Measurements from ENCODE around the gene PPIH.
"Not testable (repeated sequence)": the region's sequence is repeated elsewhere in the genome, so short reads cannot be mapped to it uniquely, and the experiment has no call there.

The PPIH gene

DNA sequence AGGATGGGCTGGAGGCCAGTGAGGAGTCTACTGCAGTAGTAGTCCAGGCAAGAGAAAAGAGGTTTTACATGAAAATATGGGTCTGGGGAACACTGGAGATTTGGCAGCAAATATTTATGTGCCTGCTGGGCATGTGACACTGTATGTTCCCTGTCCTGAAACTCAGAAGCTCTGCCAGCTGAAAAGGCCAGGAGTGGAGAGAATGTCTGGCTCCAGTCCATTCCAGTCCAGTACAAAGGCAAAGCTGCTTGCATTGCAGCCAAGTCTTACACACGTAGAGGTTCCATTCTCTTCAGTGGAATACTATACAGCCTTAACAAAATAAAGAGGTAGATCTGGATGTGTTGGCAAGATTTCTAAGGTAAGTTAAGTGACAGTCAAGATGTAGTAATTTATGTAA lies 16.5 kb downstream of the PPIH start:
- Histone ChIP-seq H3K27me3 (ENCODE audit: low read depth) (no peaks in the 10 kb centered on the region), H3K9me3 (no peaks in the 10 kb centered on the region), H3K4me1 (no peaks in the 10 kb centered on the region), H3K4me3 (no peak overlapping the region), H3K36me3 (replicated peaks) (peaks cover 35% of the 10 kb centered on the region)
- no peak for DNase-seq (ENCODE audit: low spot score in 2 of 2)
- in situ Hi-C loops (cut with MboI; ENCODE audit: low sequenced_read_pairs), result no loop called here

DNA sequence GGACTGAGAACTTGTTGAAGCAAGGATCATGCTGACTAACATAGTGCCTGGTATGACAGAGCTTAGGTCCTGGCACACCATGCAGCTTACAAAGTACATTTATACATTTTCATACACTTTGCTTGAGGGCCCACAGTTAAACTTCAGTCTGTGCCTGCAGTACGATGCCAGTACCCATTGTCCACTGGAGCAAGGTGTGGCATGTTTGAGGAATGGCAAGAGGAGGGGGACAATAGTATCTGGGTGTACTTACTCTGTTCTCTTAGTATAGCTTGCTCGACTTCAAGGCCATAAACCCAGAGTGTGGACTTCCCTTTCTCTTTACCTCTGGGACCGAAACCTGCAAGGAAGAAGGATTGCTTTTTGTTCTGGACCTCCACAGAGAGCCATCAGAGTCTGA lies 17.2 kb downstream of the PPIH start:
- Histone ChIP-seq H3K4me1 (peaks cover 5% of the 10 kb centered on the region), H3K36me3 (replicated peaks) (peaks cover 29% of the 10 kb centered on the region), H3K27me3 (ENCODE audit: low read depth) (no peaks in the 10 kb centered on the region), H3K4me3 (no peak overlapping the region), H3K9me3 (no peaks in the 10 kb centered on the region)
- DNase-seq (ENCODE audit: low spot score in 2 of 2), result no peak
- in situ Hi-C loops (cut with MboI; ENCODE audit: low sequenced_read_pairs), result no loop called here

DNA sequence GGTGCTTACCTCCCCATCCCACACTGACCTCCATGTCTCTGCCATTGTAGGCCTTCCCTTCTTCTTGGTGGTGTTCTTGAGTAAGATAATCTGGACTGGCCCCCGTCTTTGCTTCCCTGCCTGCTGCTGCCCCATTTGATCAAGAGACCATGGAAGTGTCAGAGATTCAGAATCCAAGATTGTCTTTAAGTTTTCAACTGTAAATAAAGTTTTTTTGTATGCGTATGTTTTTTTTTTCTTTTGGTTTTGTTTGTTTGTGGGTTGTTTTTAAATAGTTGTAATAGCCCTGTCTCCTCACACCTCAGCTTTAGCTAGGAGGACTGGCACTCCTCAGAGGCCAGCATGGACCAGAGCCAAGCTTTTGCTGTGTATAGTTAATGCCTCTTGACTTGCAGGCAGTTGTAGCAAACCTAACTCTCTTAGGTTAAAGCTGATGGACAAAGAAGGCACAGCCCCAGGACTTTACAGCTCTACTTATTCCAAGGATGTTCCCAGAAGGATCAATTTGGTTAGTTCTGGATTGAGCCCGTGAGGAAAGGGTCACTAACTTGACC lies 18.4 kb downstream of the PPIH start:
- H3K9me3 ChIP-seq, result no peaks in the 10 kb centered on the region
- peaks cover 22% of the 10 kb centered on the region for H3K36me3 ChIP-seq (replicated peaks)
- no peak overlapping the region for H3K4me3 ChIP-seq
- H3K27me3 ChIP-seq (ENCODE audit: low read depth), result no peaks in the 10 kb centered on the region
- H3K4me1 ChIP-seq, result peaks cover 10% of the 10 kb centered on the region
- DNase-seq (ENCODE audit: low spot score in 2 of 2), result no peak
- in situ Hi-C loops (cut with MboI; ENCODE audit: low sequenced_read_pairs), result no loop called here

DNA sequence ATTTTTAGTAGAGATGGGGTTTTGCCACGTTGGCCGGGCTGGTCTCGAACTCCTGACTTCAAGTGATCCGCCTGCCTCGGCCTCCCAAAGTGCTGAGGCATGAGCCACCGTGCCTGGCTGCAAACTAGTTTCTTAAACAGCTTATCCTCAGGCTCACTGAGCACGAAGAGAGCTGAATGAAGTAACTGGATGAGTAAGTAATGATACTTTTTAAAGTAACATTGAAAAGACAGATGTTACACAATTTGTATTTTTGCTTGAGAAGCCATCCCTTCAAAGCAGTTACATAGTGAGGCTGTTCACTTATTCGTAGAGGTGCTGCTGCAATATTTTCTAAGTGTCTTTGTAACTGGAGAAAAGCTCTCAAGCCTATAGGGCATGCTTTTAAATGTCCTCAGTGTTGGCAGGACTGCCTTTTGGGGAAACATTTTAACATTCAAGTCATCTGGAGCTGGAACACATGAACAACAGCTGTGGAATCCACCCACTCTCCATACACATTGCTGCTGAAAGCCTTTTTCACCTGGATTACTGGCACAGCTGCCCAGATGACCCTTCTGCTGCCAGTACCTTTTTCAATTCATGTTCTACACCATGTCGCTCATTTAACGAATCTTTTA lies 21.3 kb downstream of the PPIH start:
- peaks cover 12% of the 10 kb centered on the region for H3K4me1 ChIP-seq
- H3K36me3 ChIP-seq (replicated peaks), result peaks cover 32% of the 10 kb centered on the region
- no peak for DNase-seq (ENCODE audit: low spot score in 2 of 2)
- no peak overlapping the region for H3K4me3 ChIP-seq
- no peaks in the 10 kb centered on the region for H3K27me3 ChIP-seq (ENCODE audit: low read depth)
- no peaks in the 10 kb centered on the region for H3K9me3 ChIP-seq
- in situ Hi-C loops (cut with MboI; ENCODE audit: low sequenced_read_pairs), result no loop called here

DNA sequence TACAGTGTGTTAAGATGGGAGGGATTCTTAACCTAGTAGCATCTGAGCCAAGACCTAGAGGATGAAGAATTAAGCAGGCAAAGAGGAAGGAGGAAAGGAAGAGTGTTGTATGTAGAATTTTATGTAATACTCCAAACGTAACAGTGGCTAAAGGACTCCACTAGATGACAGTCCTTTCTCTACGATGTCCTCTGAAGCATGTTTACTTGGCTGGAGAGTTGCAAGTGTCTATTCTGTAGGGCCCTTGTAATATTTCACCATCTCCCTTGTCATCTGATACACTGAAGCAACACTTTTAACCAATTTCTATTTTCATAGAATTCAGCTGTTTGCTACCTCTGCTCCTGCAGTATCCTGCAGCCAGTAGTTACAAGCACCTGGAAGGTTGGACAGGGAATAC lies 21.8 kb downstream of the PPIH start:
- Histone ChIP-seq H3K4me1 (peaks cover 16% of the 10 kb centered on the region), H3K4me3 (peak overlapping the region; percentile 85), H3K36me3 (replicated peaks) (peaks cover 32% of the 10 kb centered on the region), H3K9me3 (no peaks in the 10 kb centered on the region), H3K27me3 (ENCODE audit: low read depth) (no peaks in the 10 kb centered on the region)
- DNase-seq (ENCODE audit: low spot score in 2 of 2), result no peak
- in situ Hi-C loops (cut with MboI; ENCODE audit: low sequenced_read_pairs), result no loop called here

DNA sequence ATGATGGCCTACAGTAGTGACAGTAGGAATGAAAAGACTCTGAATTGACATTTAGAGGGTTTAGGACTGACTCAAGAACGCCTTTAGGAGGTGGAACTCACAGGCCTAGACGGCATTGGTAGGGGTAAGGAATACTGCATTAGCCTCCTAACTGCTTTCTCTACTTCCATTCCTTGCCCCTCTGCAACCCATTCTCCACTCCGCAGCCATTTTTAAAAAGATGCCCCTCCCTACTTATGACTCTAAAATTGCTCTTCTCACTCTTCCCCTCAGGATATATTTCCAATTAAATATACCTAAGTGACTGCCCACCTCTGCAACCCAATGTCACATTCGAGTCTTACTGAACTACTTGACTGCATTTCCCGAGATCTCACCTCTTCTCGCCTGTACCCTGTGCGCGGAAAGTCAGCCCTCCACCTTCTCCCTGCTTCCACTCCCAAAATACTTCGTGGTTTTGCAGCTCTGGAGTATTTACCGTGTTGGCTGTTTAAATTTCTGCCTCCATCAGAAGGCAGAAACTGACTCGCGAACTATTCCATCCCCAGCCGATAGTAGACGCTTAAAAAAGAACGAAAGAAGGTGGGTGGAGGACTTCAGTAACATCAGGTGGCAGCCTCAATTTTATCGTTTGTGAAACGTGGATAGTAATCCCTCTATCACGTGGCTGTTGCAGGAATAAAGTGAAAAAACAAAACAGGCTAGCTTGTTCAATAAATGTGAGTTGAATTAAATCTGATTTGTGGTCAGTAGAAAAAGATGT lies 22.9 kb downstream of the PPIH start:
- in situ Hi-C loops (cut with MboI; ENCODE audit: low sequenced_read_pairs), result no loop called here
- DNase-seq (ENCODE audit: low spot score in 2 of 2), result peak in 1 of 2 experiments; percentile 16
- Histone ChIP-seq H3K9me3 (no peaks in the 10 kb centered on the region), H3K4me3 (peak overlapping the region; percentile 85), H3K27me3 (ENCODE audit: low read depth) (no peaks in the 10 kb centered on the region), H3K4me1 (peaks cover 21% of the 10 kb centered on the region), H3K36me3 (replicated peaks) (peaks cover 34% of the 10 kb centered on the region)

DNA sequence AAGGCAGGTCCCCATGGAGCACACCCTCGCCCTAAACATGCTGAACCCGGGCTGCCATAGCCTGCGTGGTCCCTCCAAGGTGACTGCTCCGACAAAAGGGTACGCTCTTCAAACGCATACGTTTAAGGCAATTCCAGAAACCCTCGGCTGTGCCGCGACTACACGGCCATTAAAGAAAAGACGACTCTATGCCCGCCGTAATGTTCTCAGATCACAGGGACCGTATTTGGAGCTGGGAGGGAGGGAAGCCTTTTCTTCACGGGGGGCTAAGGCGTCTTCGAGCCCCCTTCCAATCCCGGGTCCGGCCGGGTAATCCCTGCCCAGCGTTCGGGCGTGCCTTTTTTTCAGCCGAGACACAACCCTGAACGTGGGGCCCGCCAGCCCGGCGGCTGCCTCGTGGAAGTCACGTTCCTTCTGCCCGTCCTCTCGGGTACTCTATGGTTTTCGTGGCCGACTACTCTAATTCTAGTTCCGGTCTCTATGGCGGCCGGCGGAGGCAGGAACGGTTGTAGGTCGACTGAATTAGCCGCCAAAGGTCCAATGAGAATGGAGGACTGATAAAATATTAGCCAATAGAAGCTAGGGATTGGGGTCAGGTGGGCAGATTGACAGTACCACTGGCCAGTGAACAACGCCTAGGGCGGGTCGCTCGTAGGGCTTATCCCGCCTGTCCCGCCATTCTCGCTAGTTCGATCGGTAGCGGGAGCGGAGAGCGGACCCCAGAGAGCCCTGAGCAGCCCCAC lies 23.7 kb downstream of the PPIH start, which contains the start of gene YBX1:
TSS of gene YBX1 (plus strand) at position 678 of the 743 bp plus-strand sequence. CDS start 148 bp downstream, outside the sequence.
- in situ Hi-C loops (cut with MboI; ENCODE audit: low sequenced_read_pairs), result no loop called here
- peaks cover 28% of the 10 kb centered on the region for H3K4me1 ChIP-seq
- peak; percentile 97 for DNase-seq (ENCODE audit: low spot score in 2 of 2)

DNA sequence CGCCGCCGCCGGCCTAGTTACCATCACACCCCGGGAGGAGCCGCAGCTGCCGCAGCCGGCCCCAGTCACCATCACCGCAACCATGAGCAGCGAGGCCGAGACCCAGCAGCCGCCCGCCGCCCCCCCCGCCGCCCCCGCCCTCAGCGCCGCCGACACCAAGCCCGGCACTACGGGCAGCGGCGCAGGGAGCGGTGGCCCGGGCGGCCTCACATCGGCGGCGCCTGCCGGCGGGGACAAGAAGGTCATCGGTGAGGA lies 24.2 kb downstream of the PPIH start:
- H3K9me3 ChIP-seq, result not testable (repeated sequence)

More for the DNA sequence above, 23.7 kb downstream of the PPIH start, which contains the start of gene YBX1:
- peaks cover 42% of the 10 kb centered on the region for H3K36me3 ChIP-seq (replicated peaks)
- H3K27me3 ChIP-seq (ENCODE audit: low read depth), result no peaks in the 10 kb centered on the region
- H3K4me3 ChIP-seq, result peak within 1 kb of the TSS; percentile 85
- H3K9me3 ChIP-seq, result no peaks in the 10 kb centered on the region

DNA sequence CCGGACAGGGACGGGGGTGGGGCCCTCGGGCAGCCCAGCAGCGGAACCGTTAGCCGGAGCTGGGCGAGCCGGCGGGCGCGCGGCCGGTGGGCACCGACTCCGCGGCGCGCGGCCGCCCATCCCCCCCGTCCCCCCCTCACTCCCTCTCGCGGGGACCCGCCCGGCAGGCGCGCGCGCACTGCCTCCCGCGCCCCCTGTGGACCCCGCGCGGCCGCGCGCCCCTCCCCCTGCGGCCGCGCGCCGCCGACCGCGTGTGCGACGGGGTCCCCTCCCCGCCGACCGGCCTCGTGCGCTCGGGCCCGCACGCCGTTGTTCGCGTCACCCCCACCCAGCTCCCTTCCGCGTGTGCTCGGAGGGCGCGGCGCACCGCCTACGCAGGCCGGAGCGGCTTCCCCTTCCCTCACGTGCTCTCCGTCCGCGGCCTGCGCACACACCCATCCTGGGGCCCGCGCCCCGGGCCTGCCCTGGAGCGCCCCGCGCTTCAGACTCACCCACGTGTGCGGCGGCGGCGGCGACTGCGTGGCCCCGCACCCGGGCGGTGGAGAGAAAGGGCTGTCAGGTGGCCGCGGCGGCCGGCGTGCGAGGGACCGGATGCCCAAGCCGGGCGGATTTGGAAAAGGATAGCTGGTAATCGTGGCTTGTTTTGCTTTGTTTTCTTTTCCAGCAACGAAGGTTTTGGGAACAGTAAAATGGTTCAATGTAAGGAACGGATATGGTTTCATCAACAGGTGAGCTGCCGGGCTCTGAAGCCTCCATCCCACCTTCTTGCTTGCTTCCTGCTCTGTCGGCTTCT lies 24.7 kb downstream of the PPIH start:
- in situ Hi-C loops (cut with MboI; ENCODE audit: low sequenced_read_pairs), result no loop called here
- Histone ChIP-seq H3K4me1 (peaks cover 34% of the 10 kb centered on the region), H3K9me3 (no peaks in the 10 kb centered on the region), H3K36me3 (replicated peaks) (peaks cover 52% of the 10 kb centered on the region), H3K27me3 (ENCODE audit: low read depth) (no peaks in the 10 kb centered on the region), H3K4me3 (peak overlapping the region; percentile 85)
- peak; percentile 28 to 56 for DNase-seq (ENCODE audit: low spot score in 2 of 2)

More for the DNA sequence above, 24.2 kb downstream of the PPIH start:
- Histone ChIP-seq H3K4me3 (peak overlapping the region; percentile 85), H3K36me3 (replicated peaks) (peaks cover 47% of the 10 kb centered on the region), H3K4me1 (peaks cover 31% of the 10 kb centered on the region)
- DNase-seq (ENCODE audit: low spot score in 2 of 2); in situ Hi-C loops (cut with MboI; ENCODE audit: low sequenced_read_pairs); H3K27me3 ChIP-seq (ENCODE audit: low read depth): not testable (repeated sequence)

DNA sequence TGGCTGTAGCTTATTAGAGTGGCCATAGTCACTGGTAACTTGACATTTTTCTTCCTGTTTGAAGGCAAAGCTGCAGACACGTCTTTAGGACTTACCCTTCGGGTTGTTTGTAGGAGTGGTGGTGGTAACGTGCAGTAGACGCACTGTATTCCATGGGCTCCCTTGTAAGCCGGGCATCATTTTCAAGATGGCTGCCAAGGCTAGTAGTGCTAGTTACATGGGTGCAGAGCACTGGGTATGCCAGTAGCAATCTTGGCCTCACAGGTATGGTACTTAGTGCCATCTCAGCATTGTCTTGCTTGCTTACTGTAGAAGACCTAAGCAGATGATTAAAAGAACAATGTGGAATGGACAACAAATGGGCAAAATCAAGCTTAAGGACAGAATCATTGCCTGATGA lies 25.9 kb downstream of the PPIH start:
- in situ Hi-C loops (cut with MboI; ENCODE audit: low sequenced_read_pairs), result no loop called here
- DNase-seq (ENCODE audit: low spot score in 2 of 2), result peak; percentile 45 to 63
- peak overlapping the region; percentile 85 for H3K4me3 ChIP-seq
- no peaks in the 10 kb centered on the region for H3K27me3 ChIP-seq (ENCODE audit: low read depth)
- no peaks in the 10 kb centered on the region for H3K9me3 ChIP-seq
- H3K36me3 ChIP-seq (replicated peaks), result peaks cover 64% of the 10 kb centered on the region
- peaks cover 46% of the 10 kb centered on the region for H3K4me1 ChIP-seq

DNA sequence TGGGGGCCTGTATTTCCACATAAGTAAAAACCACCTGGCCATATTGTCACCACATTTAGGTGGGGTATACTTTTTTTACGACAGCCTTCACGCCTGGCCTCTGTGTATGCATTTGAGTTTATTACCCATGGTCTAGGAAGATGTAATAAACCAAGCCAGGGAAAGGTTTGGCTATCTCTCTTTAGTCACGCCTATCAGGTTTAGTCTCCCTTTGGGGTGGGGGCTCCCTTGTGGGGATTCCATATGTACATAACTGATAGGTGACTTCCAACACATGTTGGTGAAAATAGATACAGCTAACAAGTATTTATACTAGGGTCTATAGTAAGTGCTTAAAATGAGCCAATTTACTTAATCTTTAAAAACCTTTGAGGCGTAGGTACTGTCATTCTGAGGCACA lies 28.2 kb downstream of the PPIH start:
- Histone ChIP-seq H3K4me3 (no peak overlapping the region; the same call in 1 of the 2 replicates), H3K4me1 (peaks cover 40% of the 10 kb centered on the region), H3K27me3 (ENCODE audit: low read depth) (no peaks in the 10 kb centered on the region), H3K9me3 (no peaks in the 10 kb centered on the region), H3K36me3 (replicated peaks) (peaks cover 79% of the 10 kb centered on the region)
- DNase-seq (ENCODE audit: low spot score in 2 of 2), result no peak
- in situ Hi-C loops (cut with MboI; ENCODE audit: low sequenced_read_pairs), result no loop called here

DNA sequence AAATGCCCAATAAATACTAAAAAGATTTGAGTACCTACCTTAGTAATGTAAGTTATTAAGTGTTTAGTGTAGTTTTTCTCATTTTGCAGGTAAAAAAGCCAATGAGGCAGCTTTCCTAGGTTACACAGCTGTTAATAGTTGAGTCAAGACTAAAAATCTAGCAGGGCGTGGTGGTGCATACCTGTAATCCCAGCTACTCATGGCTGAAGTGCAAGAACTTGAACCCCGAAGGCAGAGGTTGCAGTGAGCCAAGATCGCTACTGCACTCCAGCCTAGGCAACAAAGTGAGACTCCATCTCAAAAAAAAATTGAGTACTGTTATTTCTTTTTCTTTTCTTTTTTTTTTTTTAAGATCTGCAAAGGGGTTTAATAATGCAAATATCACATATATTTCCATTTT lies 31.7 kb downstream of the PPIH start:
- Histone ChIP-seq H3K27me3 (ENCODE audit: low read depth) (no peaks in the 10 kb centered on the region), H3K9me3 (no peaks in the 10 kb centered on the region), H3K36me3 (replicated peaks) (peaks cover 89% of the 10 kb centered on the region), H3K4me1 (peaks cover 36% of the 10 kb centered on the region), H3K4me3 (no peak overlapping the region)
- in situ Hi-C loops (cut with MboI; ENCODE audit: low sequenced_read_pairs), result no loop called here
- no peak for DNase-seq (ENCODE audit: low spot score in 2 of 2)

DNA sequence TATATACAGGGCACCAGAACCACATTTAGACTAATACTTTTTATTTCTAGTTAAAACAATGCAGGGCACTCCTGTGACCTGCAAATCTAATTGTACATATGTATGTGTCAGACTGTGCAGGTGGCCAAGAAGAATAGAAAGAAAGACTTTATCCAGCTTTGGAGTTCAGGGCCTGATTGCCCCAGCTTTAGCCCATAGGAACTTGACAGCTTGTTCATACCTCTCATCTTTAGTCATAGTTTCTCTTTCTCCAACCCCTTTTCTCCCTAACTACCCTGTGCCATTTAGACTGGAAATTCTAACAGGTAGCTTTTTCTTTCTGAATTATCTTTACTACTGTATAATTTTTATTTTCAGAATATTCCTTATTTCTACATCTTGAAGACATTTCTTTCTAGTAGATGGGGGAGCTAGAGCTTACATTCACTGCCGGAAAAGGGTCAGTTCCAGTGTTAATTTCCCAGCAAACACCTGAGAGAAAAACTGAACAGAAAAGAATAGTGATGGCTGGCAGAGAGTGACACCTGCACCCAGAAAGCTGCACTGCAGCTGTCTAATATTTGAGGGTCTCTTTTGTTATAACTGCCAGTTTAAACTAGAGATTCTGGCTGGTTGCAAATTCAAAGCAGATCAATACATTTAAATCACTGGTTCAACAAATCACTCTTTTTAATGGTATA lies 32.4 kb downstream of the PPIH start:
- Histone ChIP-seq H3K4me3 (no peak overlapping the region), H3K9me3 (no peaks in the 10 kb centered on the region), H3K4me1 (peaks cover 34% of the 10 kb centered on the region), H3K27me3 (ENCODE audit: low read depth) (no peaks in the 10 kb centered on the region), H3K36me3 (replicated peaks) (peaks cover 89% of the 10 kb centered on the region)
- in situ Hi-C loops (cut with MboI; ENCODE audit: low sequenced_read_pairs), result no loop called here
- no peak for DNase-seq (ENCODE audit: low spot score in 2 of 2)

Data from HAP-1 (cell line).